T-helper 22 cell (primary cell): ENCODE results near the gene S1PR4.

Source experiments
- DNase-seq: peaks from one replicate; pipeline ENCODE4 v3.0.0-alpha.2; 2020; ENCODE audit warnings: low read depth

The S1PR4 gene

DNA sequence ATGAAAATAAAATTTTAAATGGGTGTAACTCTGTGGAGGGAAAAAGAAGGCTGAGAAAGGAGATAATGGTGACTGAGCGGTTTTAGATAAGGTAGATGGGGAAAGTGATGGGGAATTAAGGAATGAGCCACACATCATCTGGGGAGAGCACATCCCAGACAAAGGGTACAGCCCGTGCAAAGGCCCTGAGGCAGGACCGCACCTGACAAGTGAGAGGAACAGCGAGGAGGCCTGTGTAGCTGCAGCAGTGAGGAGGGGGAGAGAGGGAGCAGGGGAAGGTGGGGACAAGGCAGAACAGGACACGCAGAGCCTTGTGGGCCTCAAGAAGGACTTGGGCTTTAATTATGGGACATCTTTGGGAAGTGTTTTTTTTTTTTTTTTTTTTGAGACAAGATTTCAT is 44.1 kb downstream of the S1PR4 start:
- no peak for DNase-seq

- peak; percentile 37 for DNase-seq
Measured at GRCh38 chr19:3224346-3225168, 46.0 kb downstream of the S1PR4 start, which contains the start of gene CELF5. Gene CELF5 (plus strand): TSS chr19:3224661. CDS start chr19:3224740, 79 bp downstream.

DNA sequence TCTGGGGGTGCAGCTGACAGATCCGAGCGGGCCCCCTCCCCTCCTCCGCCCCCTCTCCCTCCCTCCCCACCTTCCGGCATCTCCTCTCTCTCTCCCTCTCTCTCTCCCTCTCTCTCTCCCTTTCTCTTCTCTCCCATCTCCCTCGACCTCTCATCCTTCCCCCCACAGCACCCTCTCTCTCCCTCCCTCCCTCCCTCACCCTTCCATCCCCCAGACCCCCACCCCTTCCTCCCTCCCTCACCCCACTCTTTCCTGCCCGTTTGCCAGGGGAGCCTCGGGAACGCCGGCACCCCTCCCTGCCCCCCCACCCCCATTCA is 46.6 kb downstream of the S1PR4 start:
- no peak for DNase-seq

GRCh38 chr19:3225677-3226093 is 47.1 kb downstream of the S1PR4 start:
- no peak for DNase-seq

- DNase-seq = no peak
Measured at GRCh38 chr19:3227054-3227626, 48.6 kb downstream of the S1PR4 start.

DNA sequence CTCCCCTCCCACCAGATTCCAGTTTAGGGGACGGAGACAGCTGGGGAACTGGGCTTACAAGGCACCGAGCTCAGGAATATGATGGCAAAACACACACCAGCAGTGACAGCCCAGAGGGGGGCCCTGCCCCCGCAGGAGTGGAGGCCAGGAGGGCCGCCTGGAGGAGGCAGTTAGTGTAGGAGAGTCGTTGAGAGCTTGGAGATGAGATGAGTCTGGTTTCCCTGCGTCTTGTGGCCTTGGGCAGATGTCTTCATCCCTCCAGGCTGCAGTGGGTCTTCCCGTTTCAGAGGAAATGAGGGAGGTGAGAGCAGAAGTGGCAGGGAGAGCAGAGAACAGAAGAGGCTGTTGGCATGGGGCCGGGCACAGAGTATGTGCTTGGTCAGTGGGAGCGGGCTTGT is 50.8 kb downstream of the S1PR4 start:
- DNase-seq = no peak
